ENCODE data around the gene SDS. TPM values are rescaled to one million over a fixed set of nuclear protein-coding genes. Genes with fewer than 3 reads are reported as not detected.

Gene SDS
- total RNA-seq, 1 experiment from 2014 or later, result not detected

DNA sequence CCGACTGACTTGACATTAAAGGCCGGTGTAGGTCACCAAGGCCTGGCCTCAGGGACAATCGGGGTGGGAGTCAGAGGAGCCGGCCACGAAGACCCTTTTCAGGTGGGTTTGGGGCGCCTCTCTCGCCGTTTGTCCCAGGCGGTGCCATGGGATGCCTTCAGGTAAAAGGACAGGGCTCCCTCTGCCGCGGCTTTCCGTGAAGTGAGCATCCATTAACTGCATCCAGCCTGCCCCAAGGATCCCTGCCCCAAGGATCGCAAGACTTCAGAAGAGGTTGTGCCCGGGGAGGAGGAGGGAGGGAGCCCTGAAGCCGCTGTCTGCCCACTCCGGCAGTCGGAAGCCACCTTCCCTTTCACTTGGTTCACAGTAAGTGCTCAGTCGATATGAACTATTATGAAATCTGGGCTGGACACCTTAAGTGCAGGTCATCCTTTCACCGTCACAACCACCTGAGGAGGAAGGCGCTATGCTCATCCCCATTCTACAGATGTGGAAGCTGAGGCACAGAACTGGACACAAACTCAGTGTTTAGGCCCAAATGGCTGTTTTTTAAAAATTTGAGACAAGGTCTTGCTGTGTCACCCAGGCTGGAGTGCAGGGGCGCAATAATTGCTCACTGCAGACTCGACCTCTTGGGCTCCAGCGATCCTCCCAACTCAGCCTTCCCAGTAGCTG is 964 bp downstream of the SDS start:
- no peak overlapping the region for H3K4me2 ChIP-seq (ENCODE audit: insufficient read depth, insufficient read length, low read length)
- Mint-ChIP-seq H3K36me3 (ENCODE audit: insufficient read depth in 1 of 3, low read depth in 3 of 3) (no peaks in the 10 kb centered on the region), H3K4me3 (no peak overlapping the region; a peak in 1 of 5 replicates), H3K4me1 (peaks cover 21 to 42% of the 10 kb centered on the region in 2 experiments), H3K9me3 (no peaks in the 10 kb centered on the region; a peak in 1 of 5 replicates), H3K27me3 (ENCODE audit: low read depth) (peaks cover 2% of the 10 kb centered on the region), H3K27ac (no peak overlapping the region)
- H4K20me1 ChIP-seq (ENCODE audit: control insufficient read depth, insufficient read depth, insufficient read length), result no peaks in the 10 kb centered on the region
- H3K9ac ChIP-seq (ENCODE audit: extremely low read depth, insufficient read length, low read length), result no peak overlapping the region
- no peaks in the 10 kb centered on the region for H3K79me1 ChIP-seq (ENCODE audit: insufficient read depth, low read depth, low read length, poor library complexity, severe bottlenecking)
- DNase-seq, result no peak
- H2AK5ac ChIP-seq (ENCODE audit: insufficient read length, low read length), result no peak overlapping the region
- TF ChIP-seq, protein P1, sequence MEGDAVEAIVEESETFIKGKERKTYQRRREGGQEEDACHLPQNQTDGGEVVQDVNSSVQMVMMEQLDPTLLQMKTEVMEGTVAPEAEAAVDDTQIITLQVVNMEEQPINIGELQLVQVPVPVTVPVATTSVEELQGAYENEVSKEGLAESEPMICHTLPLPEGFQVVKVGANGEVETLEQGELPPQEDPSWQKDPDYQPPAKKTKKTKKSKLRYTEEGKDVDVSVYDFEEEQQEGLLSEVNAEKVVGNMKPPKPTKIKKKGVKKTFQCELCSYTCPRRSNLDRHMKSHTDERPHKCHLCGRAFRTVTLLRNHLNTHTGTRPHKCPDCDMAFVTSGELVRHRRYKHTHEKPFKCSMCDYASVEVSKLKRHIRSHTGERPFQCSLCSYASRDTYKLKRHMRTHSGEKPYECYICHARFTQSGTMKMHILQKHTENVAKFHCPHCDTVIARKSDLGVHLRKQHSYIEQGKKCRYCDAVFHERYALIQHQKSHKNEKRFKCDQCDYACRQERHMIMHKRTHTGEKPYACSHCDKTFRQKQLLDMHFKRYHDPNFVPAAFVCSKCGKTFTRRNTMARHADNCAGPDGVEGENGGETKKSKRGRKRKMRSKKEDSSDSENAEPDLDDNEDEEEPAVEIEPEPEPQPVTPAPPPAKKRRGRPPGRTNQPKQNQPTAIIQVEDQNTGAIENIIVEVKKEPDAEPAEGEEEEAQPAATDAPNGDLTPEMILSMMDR (conservative IDR thresholded peaks at IDR 0.05), result no peak
- no peak overlapping the region for H3K27ac ChIP-seq (ENCODE audit: insufficient read length, low read depth, low read length)
- H4K8ac ChIP-seq (replicated peaks; ENCODE audit: insufficient read length, low read depth, low read length), result no peak overlapping the region
- H2BK120ac ChIP-seq (ENCODE audit: low read depth, low read length, poor library complexity, severe bottlenecking), result no peak overlapping the region
- H3K18ac ChIP-seq (ENCODE audit: insufficient read length, low read depth, low read length), result no peak overlapping the region
- H3K56ac ChIP-seq (ENCODE audit: insufficient read length, low read depth, low read length), result no peak overlapping the region
- WGBS (ENCODE audit: extremely low coverage, insufficient read length, low lambda C conversion rate), result no CpG with 5 or more reads among the region's 23 CpGs
- H3K4ac ChIP-seq (ENCODE audit: low read depth, low read length), result no peak overlapping the region
- no peak overlapping the region for H3T11ph ChIP-seq (ENCODE audit: low read length)
- H3K4me1 ChIP-seq (ENCODE audit: insufficient read depth, low read length), result no peaks in the 10 kb centered on the region
- H3K23ac ChIP-seq (ENCODE audit: insufficient read length, low read depth, low read length), result no peak overlapping the region
- H2BK15ac ChIP-seq (ENCODE audit: low read depth, low read length), result no peak overlapping the region
- H2AFZ ChIP-seq (ENCODE audit: low read length), result no peak overlapping the region
- H2BK5ac ChIP-seq (ENCODE audit: insufficient read length, low read length), result no peak overlapping the region
- no peak overlapping the region for H2BK20ac ChIP-seq (ENCODE audit: low read depth, low read length, poor library complexity, severe bottlenecking)
- no peaks in the 10 kb centered on the region for H3K9me3 ChIP-seq (ENCODE audit: control insufficient read depth, low read depth, low read length)
- no peaks in the 10 kb centered on the region for H3K27me3 ChIP-seq (ENCODE audit: insufficient read depth, low read length)
- no peak overlapping the region for H2BK12ac ChIP-seq (ENCODE audit: insufficient read length, low read depth, low read length)
- H3K23me2 ChIP-seq (ENCODE audit: insufficient read length, low read depth, low read length, poor library complexity, severe bottlenecking), result no peaks in the 10 kb centered on the region
- H3K79me2 ChIP-seq (ENCODE audit: insufficient read depth, low read length), result no peaks in the 10 kb centered on the region
- H4K5ac ChIP-seq (ENCODE audit: insufficient read length, low read depth, low read length), result no peak overlapping the region
- H3K14ac ChIP-seq (ENCODE audit: insufficient read depth, low read length), result no peak overlapping the region; the same call in 1 of the 2 replicates
- no peak overlapping the region for H4K91ac ChIP-seq (ENCODE audit: insufficient read length, low read depth, low read length)
